IPS DF 6.9 (cell line): ENCODE measurements around the gene SLC25A27.

Experiments
- DNase-seq: peaks from one replicate; pipeline ENCODE4 v3.0.0-alpha.2; 2013; ENCODE audit warnings: low read depth, low spot score
- H3K27ac ChIP-seq: one replicate; pipeline ENCODE4 v1.5.1; 2013; ENCODE audit warnings: low read length, control low read depth
- H3K27me3 ChIP-seq: 2 replicates; pipeline ENCODE4 v1.6.1; 2013; ENCODE audit warnings: mild to moderate bottlenecking, low read length; ENCODE audit not compliant: control insufficient read depth, insufficient read depth
- H3K36me3 ChIP-seq: 2 replicates; pipeline ENCODE4 v1.6.1; 2013; ENCODE audit warnings: low read length; ENCODE audit not compliant: control insufficient read depth, insufficient read depth
- H3K4me1 ChIP-seq: 2 replicates; pipeline ENCODE4 v1.6.1; 2013; ENCODE audit warnings: low read length; ENCODE audit not compliant: control insufficient read depth, insufficient read depth
- H3K4me3 ChIP-seq: 2 replicates; pipeline ENCODE4 v1.5.1; 2013; ENCODE audit warnings: mild to moderate bottlenecking, low read length
- H3K9me3 ChIP-seq: 2 replicates; pipeline ENCODE4 v1.6.1; 2013; ENCODE audit warnings: low read length, inconsistent platforms; ENCODE audit not compliant: control insufficient read depth, insufficient read depth
- WGBS: extraction: QIAGEN DNeasy Blood & Tissue Kit; methylation state at CpG from one replicate; pipeline ENCODE4 v1.1.7; 2013; ENCODE audit warnings: mixed read lengths, missing lambda C conversion rate; ENCODE audit not compliant: insufficient read length, insufficient coverage; 5-methylcytosine and 5-hydroxymethylcytosine counted together

The SLC25A27 gene

DNA sequence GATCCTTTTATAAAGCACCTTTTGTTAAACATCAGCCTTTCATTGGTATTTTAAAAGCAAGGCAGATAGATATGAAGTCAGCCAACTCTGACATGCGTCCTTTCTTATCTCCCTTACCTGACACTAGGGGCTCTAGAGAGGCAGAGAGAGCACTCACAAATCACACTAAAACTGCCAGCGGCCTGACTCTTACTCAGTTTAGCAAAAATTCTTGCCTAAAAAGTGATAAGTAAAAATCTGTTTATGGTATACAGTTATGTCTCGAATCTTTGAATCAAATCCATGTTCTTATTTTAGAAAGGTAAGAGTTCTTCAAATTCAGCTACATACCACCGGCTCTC is 24.5 kb downstream of the SLC25A27 start:
- H3K4me3 ChIP-seq, result no peak overlapping the region
- no peak for DNase-seq
- H3K27ac ChIP-seq, result no peak overlapping the region
- H3K36me3 ChIP-seq, result no peaks in the 10 kb centered on the region
- no peaks in the 10 kb centered on the region for H3K9me3 ChIP-seq
- no peaks in the 10 kb centered on the region for H3K27me3 ChIP-seq
- H3K4me1 ChIP-seq, result no peaks in the 10 kb centered on the region
- no CpG with 5 or more reads among the region's 4 CpGs for WGBS

- no peak for DNase-seq
- H3K4me3 ChIP-seq, result no peak overlapping the region
- H3K27me3 ChIP-seq, result no peaks in the 10 kb centered on the region
- WGBS, result no CpG with 5 or more reads among the region's 4 CpGs
- no peaks in the 10 kb centered on the region for H3K9me3 ChIP-seq
- H3K27ac ChIP-seq, result no peak overlapping the region
- H3K4me1 ChIP-seq, result no peaks in the 10 kb centered on the region
- H3K36me3 ChIP-seq, result no peaks in the 10 kb centered on the region; the same call in 1 of the 2 replicates
These were observed 32.0 kb downstream of the SLC25A27 start for GRCh38 chr6:46684771-46685170.

DNA sequence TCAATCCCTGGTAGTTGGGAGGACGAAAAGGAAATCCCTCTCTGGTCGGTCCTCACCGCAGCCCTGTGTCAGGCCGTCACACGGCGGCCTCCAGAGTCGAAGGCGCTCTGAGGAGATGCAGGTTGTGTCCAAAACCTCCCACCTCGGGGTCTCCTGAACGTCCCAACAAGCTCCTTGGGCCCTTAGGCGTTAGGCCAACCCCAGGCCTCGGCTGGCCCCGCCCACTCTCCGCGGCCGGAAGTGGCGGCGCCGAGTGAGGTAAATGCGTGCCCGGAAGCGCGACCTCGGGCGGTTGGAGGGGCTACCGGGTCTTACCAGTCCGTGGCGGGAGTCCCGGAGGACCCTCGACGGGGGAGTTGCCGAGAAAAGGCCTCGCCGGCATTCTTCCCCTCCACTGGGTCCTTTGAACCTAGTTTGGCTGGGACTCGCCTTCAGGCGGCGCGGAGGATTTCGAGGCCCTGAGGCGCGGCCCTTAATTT is 34.9 kb downstream of the SLC25A27 start, which contains the start of gene TDRD6:
Gene TDRD6 (plus strand): TSS at position 267 of the 479 bp plus-strand sequence. CDS start 244 bp downstream, outside the sequence.
- Histone ChIP-seq H3K4me3 (no peak within 1 kb of the TSS), H3K27ac (no peak within 1 kb of the TSS), H3K4me1 (no peaks in the 10 kb centered on the region), H3K36me3 (no peaks in the 10 kb centered on the region; the same call in 1 of the 2 replicates), H3K9me3 (no peaks in the 10 kb centered on the region), H3K27me3 (no peaks in the 10 kb centered on the region)
- WGBS, result no CpG with 5 or more reads among the region's 41 CpGs
- no peak for DNase-seq

- Histone ChIP-seq H3K27me3 (no peaks in the 10 kb centered on the region), H3K27ac (no peak overlapping the region), H3K36me3 (no peaks in the 10 kb centered on the region; the same call in 1 of the 2 replicates), H3K9me3 (no peaks in the 10 kb centered on the region), H3K4me3 (no peak overlapping the region), H3K4me1 (no peaks in the 10 kb centered on the region)
- WGBS, result no CpG with 5 or more reads among the region's 85 CpGs
- DNase-seq, result no peak
These were observed 35.6 kb downstream of the SLC25A27 start for GRCh38 chr6:46688117-46688965.

- DNase-seq, result no peak
- H3K36me3 ChIP-seq, result no peaks in the 10 kb centered on the region; the same call in 1 of the 2 replicates
- no peak overlapping the region for H3K27ac ChIP-seq
- no peaks in the 10 kb centered on the region for H3K9me3 ChIP-seq
- H3K4me3 ChIP-seq, result no peak overlapping the region
- no peaks in the 10 kb centered on the region for H3K4me1 ChIP-seq
- no peaks in the 10 kb centered on the region for H3K27me3 ChIP-seq
- WGBS, result no CpG with 5 or more reads among the region's 13 CpGs
These were observed 36.2 kb downstream of the SLC25A27 start for GRCh38 chr6:46688966-46689335.

GRCh38 chr6:46689657-46690056 is 36.9 kb downstream of the SLC25A27 start:
- Histone ChIP-seq H3K27me3 (no peaks in the 10 kb centered on the region), H3K9me3 (no peaks in the 10 kb centered on the region), H3K4me1 (no peaks in the 10 kb centered on the region), H3K4me3 (no peak overlapping the region), H3K36me3 (no peaks in the 10 kb centered on the region; the same call in 1 of the 2 replicates), H3K27ac (no peak overlapping the region)
- no CpG with 5 or more reads among the region's 3 CpGs for WGBS
- DNase-seq, result no peak

DNA sequence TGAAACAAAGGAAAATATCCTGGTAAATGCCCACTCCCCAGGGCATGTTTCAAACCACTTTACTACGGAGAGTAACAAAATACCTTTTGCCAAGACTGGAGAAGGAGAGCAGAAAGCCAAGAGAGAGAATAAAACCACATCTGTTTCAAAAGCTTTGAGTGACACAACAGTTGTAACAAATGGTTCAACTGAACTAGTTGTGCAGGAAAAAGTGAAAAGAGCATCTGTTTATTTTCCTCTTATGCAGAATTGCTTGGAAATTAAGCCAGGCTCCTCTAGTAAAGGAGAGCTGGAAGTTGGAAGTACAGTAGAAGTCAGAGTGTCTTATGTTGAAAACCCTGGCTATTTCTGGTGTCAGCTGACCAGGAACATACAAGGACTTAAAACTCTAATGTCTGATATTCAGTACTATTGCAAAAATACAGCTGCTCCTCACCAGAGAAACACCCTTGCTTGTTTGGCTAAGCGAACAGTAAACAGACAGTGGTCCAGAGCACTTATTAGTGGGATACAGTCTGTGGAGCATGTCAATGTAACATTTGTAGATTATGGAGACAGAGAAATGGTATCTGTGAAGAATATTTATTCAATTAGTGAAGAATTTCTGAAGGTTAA is 37.5 kb downstream of the SLC25A27 start:
- H3K27ac ChIP-seq, result no peak overlapping the region
- no peaks in the 10 kb centered on the region for H3K4me1 ChIP-seq
- no peak for DNase-seq
- H3K9me3 ChIP-seq, result no peaks in the 10 kb centered on the region
- WGBS, result no CpG with 5 or more reads among the region's 2 CpGs
- H3K36me3 ChIP-seq, result no peaks in the 10 kb centered on the region; the same call in 1 of the 2 replicates
- H3K4me3 ChIP-seq, result no peak overlapping the region
- H3K27me3 ChIP-seq, result no peaks in the 10 kb centered on the region

- no peak overlapping the region for H3K27ac ChIP-seq
These were observed 38.2 kb downstream of the SLC25A27 start for GRCh38 chr6:46690911-46691451.

GRCh38 chr6:46699970-46700369 is 47.2 kb downstream of the SLC25A27 start:
- Histone ChIP-seq H3K9me3 (no peaks in the 10 kb centered on the region), H3K4me1 (no peaks in the 10 kb centered on the region), H3K4me3 (no peak overlapping the region), H3K27me3 (no peaks in the 10 kb centered on the region), H3K36me3 (no peaks in the 10 kb centered on the region), H3K27ac (no peak overlapping the region)
- no CpG with 5 or more reads among the region's 1 CpG for WGBS
- no peak for DNase-seq

More at GRCh38 chr6:46690911-46691451, 38.2 kb downstream of the SLC25A27 start:
- H3K9me3 ChIP-seq, result no peaks in the 10 kb centered on the region
- DNase-seq, result no peak
- H3K4me3 ChIP-seq, result no peak overlapping the region
- no peaks in the 10 kb centered on the region for H3K4me1 ChIP-seq
- H3K27me3 ChIP-seq, result no peaks in the 10 kb centered on the region
- no CpG with 5 or more reads among the region's 1 CpG for WGBS
- no peaks in the 10 kb centered on the region; the same call in 1 of the 2 replicates for H3K36me3 ChIP-seq

GRCh38 chr6:46704562-46704961 is 51.8 kb downstream of the SLC25A27 start:
- Histone ChIP-seq H3K4me3 (no peak overlapping the region), H3K9me3 (no peaks in the 10 kb centered on the region), H3K4me1 (no peaks in the 10 kb centered on the region), H3K27me3 (no peaks in the 10 kb centered on the region), H3K27ac (no peak overlapping the region), H3K36me3 (no peaks in the 10 kb centered on the region)
- DNase-seq, result peak; percentile 1
- WGBS, result no CpG with 5 or more reads among the region's 3 CpGs
